Epithelial cell of prostate (primary cell): ENCODE results near the gene MRGPRF.

Source experiments
- DNase-seq: peaks from one replicate; pipeline ENCODE4 v3.0.0-alpha.2; 2011; ENCODE audit warnings: low read depth, low spot score
- H3K27ac ChIP-seq: fragments of 450-650 bp; 2 replicates; pipeline ENCODE4 v1.5.1; 2017; ENCODE audit warnings: mild to moderate bottlenecking

MRGPRF gene

GRCh38 chr11:68970921-68971636, 42.0 kb downstream of the MRGPRF start:
- DNase-seq: no peak
- no peak overlapping the region for H3K27ac ChIP-seq

DNA sequence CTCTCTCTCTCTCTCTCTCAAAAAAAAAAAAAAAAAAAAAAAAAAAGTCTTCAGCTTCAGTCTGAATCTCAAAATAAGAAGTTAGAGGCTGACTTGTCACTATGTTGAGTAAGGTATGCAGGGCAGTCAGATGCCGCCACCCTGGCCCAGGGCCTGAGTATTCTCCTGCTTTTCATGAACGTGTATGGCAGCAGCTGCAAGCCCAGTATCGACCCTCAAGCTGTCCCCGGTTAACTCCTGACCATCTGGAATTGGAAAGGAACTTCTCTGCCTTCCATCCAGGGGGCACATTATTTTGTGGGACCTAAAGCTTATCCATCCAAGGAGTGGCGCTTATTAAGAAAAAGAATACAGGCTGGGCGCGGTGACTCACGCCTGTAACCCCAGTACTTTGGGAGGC, 43.7 kb downstream of the MRGPRF start:
- no peak overlapping the region for H3K27ac ChIP-seq
- no peak for DNase-seq

GRCh38 chr11:68968306-68969250, 44.5 kb downstream of the MRGPRF start:
- no peak for DNase-seq
- H3K27ac ChIP-seq: no peak overlapping the region

GRCh38 chr11:68966894-68967780, 45.9 kb downstream of the MRGPRF start:
- H3K27ac ChIP-seq: no peak overlapping the region
- DNase-seq: no peak

DNA sequence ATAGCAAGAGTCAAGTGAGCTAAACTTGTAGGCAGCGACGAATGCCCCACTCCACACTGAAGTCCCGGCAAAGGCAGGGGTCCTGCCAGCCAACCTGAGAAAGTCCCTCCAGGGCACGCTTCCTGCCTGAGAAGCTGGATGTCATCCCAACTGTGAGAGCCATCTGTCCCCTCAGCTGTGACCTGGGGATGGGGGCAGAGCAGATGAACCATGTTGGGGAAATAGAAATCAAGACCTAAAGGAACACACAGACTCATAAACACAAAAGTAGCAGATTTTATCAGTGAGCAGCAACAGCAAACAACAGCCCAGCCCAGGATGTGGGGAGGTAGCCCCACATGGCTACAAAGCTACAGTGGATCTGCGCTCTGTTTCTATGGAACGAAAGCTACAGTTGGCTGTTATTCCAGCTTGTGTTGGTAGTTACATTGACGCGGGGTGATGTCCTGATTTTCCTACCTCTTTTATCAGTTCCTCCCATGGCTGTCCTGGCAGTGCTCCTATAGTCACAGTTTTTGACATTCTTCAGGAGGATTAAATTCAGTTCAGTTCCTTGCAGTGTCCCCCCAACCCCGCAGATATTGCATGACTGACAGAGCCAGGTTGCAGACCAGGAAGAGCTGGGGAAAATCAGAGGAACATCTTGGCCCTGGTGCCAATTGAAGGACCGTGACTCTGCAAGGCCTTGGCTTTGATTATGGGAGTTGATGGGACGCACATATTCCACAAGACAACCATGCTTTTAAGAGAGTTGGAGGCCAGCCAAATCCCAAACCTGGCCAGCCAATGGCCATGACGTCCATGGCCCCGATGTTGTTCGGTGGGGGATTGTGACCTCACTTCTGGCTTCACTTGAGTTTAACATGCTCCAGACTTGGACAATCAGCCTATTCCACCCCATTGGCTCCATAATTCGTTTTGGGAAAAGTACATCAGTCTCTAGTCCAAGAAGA, 46.9 kb downstream of the MRGPRF start:
- DNase-seq: no peak
- H3K27ac ChIP-seq: no peak overlapping the region

GRCh38 chr11:68963779-68964178, 49.3 kb downstream of the MRGPRF start:
- no peak overlapping the region for H3K27ac ChIP-seq
- DNase-seq: no peak

DNA sequence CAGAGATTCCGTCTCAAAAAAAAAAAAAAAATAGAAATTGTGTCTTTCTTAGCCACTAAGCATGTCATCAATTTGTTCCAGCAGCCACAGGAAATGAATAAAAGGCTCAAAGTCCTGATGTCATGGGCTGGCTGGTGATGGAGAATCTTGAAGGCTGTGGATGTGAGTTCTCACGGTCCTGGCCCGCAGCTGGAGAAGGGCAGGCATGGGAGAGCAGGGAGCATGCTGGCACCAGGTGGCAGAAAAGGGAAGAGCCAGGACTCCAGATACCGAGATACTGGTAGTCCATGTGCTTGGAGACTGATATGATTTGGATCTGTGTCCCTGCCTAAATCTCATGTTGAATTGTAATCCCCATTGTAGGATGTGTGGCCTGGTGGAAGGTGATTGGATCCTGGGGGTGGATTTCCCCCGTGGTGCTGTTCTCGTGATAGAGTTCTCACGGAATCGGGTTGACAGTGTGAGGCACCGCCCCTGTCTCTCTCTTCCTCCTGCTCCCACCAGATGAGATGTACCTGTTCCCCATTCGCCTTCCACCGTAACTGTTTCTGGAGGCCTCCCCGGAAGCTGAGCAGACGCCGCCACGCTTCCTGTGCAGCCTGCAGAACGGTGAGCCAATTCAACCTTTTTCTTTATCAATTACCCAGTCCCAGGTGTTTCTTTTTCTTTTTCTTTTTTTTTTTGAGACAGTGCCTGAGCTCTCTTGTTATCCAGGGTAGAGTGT, 50.4 kb downstream of the MRGPRF start:
- H3K27ac ChIP-seq: no peak overlapping the region
- DNase-seq: no peak

DNA sequence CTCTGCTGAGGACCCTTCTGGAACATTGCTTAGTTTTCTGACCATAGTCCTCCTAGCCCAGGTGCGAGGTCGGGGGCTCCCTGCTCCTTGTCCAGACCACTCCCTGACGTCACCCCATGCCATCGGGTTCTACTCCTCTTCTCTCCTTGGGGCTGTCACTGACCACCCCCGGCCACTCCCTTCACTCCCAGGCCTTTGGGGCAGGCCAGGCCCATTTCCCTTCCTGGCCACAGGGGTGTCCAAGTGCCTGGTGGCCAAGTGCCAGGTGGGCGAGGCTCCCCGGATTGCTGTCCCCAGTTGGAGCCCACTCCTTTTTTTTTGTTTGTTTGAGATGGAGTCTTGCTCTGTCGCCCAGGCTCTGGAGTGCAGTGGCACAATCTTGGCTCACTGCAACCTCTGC, 51.8 kb downstream of the MRGPRF start:
- H3K27ac ChIP-seq: no peak overlapping the region
- DNase-seq: no peak

DNA sequence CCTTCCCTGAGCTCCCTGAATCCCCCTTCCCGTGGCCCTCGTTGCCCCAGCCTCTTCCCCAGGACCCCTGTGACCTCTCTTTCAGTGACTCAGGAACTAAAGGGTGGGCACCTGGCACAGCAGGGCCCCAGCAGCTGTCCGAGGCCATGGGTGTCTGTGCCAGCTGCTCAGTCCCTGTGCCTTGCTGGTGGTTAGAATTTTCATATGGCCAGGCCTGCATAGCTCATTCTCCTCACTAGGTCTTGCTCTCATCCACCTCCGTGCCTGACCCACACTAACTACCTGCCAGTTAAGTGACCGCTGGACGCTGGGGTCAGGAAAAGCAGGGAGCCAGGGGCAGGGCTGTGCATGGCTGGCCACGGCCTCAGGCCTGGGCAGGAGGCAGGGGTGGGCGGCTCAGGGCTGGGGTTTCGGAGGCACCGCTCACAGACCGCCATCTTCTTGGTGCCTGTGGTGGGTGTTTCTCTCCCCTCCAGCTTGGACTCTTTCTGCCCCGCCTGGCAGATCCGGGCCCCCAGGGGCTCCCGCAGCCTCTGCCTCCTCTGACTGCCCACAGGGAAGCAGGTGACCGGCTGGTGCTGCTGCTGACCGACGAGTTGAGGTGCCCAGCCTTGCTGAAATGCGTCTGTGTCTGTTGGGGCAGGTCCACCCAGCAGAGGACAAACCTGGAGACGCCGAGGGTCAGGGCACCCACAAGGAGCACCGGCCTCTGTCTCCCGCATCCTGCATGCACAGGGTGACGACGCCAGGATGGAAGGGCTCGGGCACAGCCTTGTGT, 52.6 kb downstream of the MRGPRF start:
- no peak for DNase-seq
- H3K27ac ChIP-seq: no peak overlapping the region

GRCh38 chr11:68959465-68960293, 53.4 kb downstream of the MRGPRF start:
- no peak overlapping the region for H3K27ac ChIP-seq
- DNase-seq: no peak

GRCh38 chr11:68958211-68958610, 54.8 kb downstream of the MRGPRF start:
- no peak overlapping the region for H3K27ac ChIP-seq
- DNase-seq: no peak

GRCh38 chr11:68956547-68957254, 56.3 kb downstream of the MRGPRF start:
- no peak for DNase-seq
- H3K27ac ChIP-seq: no peak overlapping the region

DNA sequence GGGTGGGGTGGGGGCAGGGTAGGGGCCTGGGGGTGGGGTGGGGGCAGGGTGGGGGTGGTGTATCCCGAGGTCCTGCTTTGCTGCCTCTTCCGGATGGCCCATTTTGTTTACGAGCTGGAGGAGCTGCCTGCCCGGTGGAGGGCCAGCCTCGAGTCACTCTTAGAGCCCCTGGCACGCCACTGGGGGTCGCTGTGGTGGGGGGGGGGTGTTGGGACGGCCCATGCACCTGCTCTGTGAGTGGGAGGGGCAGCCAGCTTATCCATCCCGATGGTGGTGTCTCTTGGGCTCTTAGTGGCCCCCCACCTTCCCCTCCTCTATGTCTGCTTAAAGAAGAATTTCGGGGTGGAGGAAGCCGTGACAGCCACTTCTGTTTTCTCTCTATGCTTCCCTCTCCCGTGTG, 56.9 kb downstream of the MRGPRF start:
- no peak overlapping the region for H3K27ac ChIP-seq
- DNase-seq: no peak

GRCh38 chr11:68955607-68955958, 57.5 kb downstream of the MRGPRF start:
- no peak for DNase-seq
- H3K27ac ChIP-seq: no peak overlapping the region

- no peak for DNase-seq
- H3K27ac ChIP-seq: no peak overlapping the region
Measured at GRCh38 chr11:68954836-68955606, 58.0 kb downstream of the MRGPRF start.
